ENCODE results near the gene CPA3. TPM values are rescaled to one million over a fixed set of nuclear protein-coding genes. Genes with fewer than 3 reads are reported as not detected.

The CPA3 gene
- total and polyA plus RNA-seq, 7 donors: 0.34 to 3.8 (median 0.74) TPM

GRCh38 chr3:148931574-148931973, 66.5 kb downstream of the CPA3 start:
- Histone ChIP-seq H3K4me3 (no peak overlapping the region), H3K27ac (no peak overlapping the region), H3K36me3 (ENCODE audit: insufficient read depth in 1 of 2, low read depth in 1 of 2) (no peaks in the 10 kb centered on the region), H3K9me3 (no peaks in the 10 kb centered on the region), H3K27me3 (ENCODE audit: insufficient read depth in 3 of 3, low read length in 2 of 3) (no peaks in the 10 kb centered on the region), H3K4me1 (peaks cover 6% of the 10 kb centered on the region)
- DNase-seq (no peak), ATAC-seq (no peak)
- intact Hi-C loops (cut with DNase I): loop anchor here in 1 of 2 donors (5.0 kb wide), 1 partner anchor 59 kb away; no protein-coding TSS in a partner anchor
- WGBS, 3 donors: 92 to 98% (median 95%) methylated on average over 4 of the region's 4 CpGs
- TF ChIP-seq CTCF (IDR thresholded peaks at IDR 0.05): no peak

GRCh38 chr3:148932972-148933371, 67.9 kb downstream of the CPA3 start:
- Histone ChIP-seq H3K27ac (no peak overlapping the region), H3K27me3 (ENCODE audit: insufficient read depth in 3 of 3, low read length in 2 of 3) (no peaks in the 10 kb centered on the region), H3K36me3 (ENCODE audit: insufficient read depth in 1 of 2, low read depth in 1 of 2) (no peaks in the 10 kb centered on the region), H3K9me3 (no peaks in the 10 kb centered on the region), H3K4me3 (no peak overlapping the region), H3K4me1 (peaks cover 6% of the 10 kb centered on the region)
- intact Hi-C loops (cut with DNase I): loop anchor here in 1 of 2 donors (5.0 kb wide), 1 partner anchor 61 kb away; no protein-coding TSS in a partner anchor
- no peak for DNase-seq
- TF ChIP-seq CTCF (IDR thresholded peaks at IDR 0.05): no peak
- whole genome bisulfite sequencing, 3 donors: 31 to 38% (median 31%) methylated on average over 3 of the region's 3 CpGs
- ATAC-seq: peak; percentile 53 to 72 (median 65)

GRCh38 chr3:148937467-148938255, 72.6 kb downstream of the CPA3 start:
- no peak overlapping the region for H3K4me3 ChIP-seq
- TF ChIP-seq CTCF (IDR thresholded peaks at IDR 0.05): no peak
- intact Hi-C loops (cut with DNase I): no loop called here
- no peak overlapping the region for H3K27ac ChIP-seq
- WGBS, 3 donors: 83 to 89% (median 89%) methylated on average over 10 of the region's 10 CpGs
- H3K36me3 ChIP-seq (ENCODE audit: insufficient read depth in 1 of 2, low read depth in 1 of 2): no peaks in the 10 kb centered on the region
- no peak for DNase-seq
- H3K9me3 ChIP-seq: no peaks in the 10 kb centered on the region
- H3K4me1 ChIP-seq: peaks cover 7% of the 10 kb centered on the region
- ATAC-seq: no peak
- no peaks in the 10 kb centered on the region for H3K27me3 ChIP-seq (ENCODE audit: insufficient read depth in 3 of 3, low read length in 2 of 3)

- Histone ChIP-seq H3K4me1 (peaks cover 9% of the 10 kb centered on the region), H3K36me3 (ENCODE audit: insufficient read depth in 1 of 2, low read depth in 1 of 2) (no peaks in the 10 kb centered on the region), H3K27me3 (ENCODE audit: insufficient read depth in 3 of 3, low read length in 2 of 3) (no peaks in the 10 kb centered on the region), H3K27ac (no peak overlapping the region), H3K9me3 (no peaks in the 10 kb centered on the region), H3K4me3 (no peak overlapping the region)
- intact Hi-C loops (cut with DNase I): no loop called here
- DNase-seq (no peak), ATAC-seq (no peak)
- WGBS, 3 donors: 76 to 98% (median 93%) methylated on average over 2 of the region's 2 CpGs
- TF ChIP-seq CTCF (IDR thresholded peaks at IDR 0.05): no peak
These were observed 73.2 kb downstream of the CPA3 start for GRCh38 chr3:148938306-148938705.

Measured in psoas muscle (tissue), 8 donors.